Measurements from ENCODE around the gene TRRAP. TPM values are rescaled to one million over a fixed set of nuclear protein-coding genes. Genes with fewer than 3 reads are reported as not detected.

Gene TRRAP
- total RNA-seq, 4 donors from 2014 or later = 12.1 to 25.6 (median 16.7) TPM

- Histone ChIP-seq H3K4me3 (no peak overlapping the region), H3K27me3 (no peaks in the 10 kb centered on the region), H3K9me3 (no peaks in the 10 kb centered on the region), H3K4me1 (no peaks in the 10 kb centered on the region), H3K36me3 (peaks cover 31 to 100% (median 55%) of the 10 kb centered on the region in 3 donors), H3K27ac (no peak overlapping the region)
- no peak for TF ChIP-seq POLR2A (IDR thresholded peaks at IDR 0.05)
- TF ChIP-seq CTCF (IDR thresholded peaks at IDR 0.05) = no peak
- intact Hi-C loops (cut with DNase I) = no loop called here
- DNase-seq = no peak
- WGBS, 2 donors = 53 to 64% methylated on average over 2 of the region's 2 CpGs
Observed at GRCh38 chr7:98935811-98936210, 57.5 kb downstream of the TRRAP start.

GRCh38 chr7:98943336-98943735 lies 65.0 kb downstream of the TRRAP start:
- 86 to 92% methylated on average over 6 of the region's 6 CpGs for WGBS, 2 donors
- Histone ChIP-seq H3K4me1 (no peaks in the 10 kb centered on the region), H3K9me3 (no peaks in the 10 kb centered on the region), H3K27ac (no peak overlapping the region), H3K4me3 (no peak overlapping the region), H3K36me3 (peaks cover 16 to 100% (median 45%) of the 10 kb centered on the region in 3 donors), H3K27me3 (no peaks in the 10 kb centered on the region)
- no peak for DNase-seq
- TF ChIP-seq POLR2A (IDR thresholded peaks at IDR 0.05) = no peak
- TF ChIP-seq CTCF (IDR thresholded peaks at IDR 0.05) = no peak
- intact Hi-C loops (cut with DNase I) = no loop called here

GRCh38 chr7:98944386-98944785 lies 66.1 kb downstream of the TRRAP start:
- 83 to 85% methylated on average over 4 of the region's 4 CpGs for WGBS, 2 donors
- Histone ChIP-seq H3K27ac (no peak overlapping the region), H3K36me3 (peaks cover 26 to 100% (median 51%) of the 10 kb centered on the region in 3 donors), H3K27me3 (no peaks in the 10 kb centered on the region), H3K9me3 (no peaks in the 10 kb centered on the region), H3K4me3 (no peak overlapping the region), H3K4me1 (no peaks in the 10 kb centered on the region)
- intact Hi-C loops (cut with DNase I) = no loop called here
- TF ChIP-seq CTCF (IDR thresholded peaks at IDR 0.05) = no peak
- no peak for TF ChIP-seq POLR2A (IDR thresholded peaks at IDR 0.05)
- DNase-seq = no peak

- Histone ChIP-seq H3K4me3 (no peak overlapping the region), H3K27ac (no peak overlapping the region), H3K36me3 (peaks cover 41 to 100% (median 51%) of the 10 kb centered on the region in 3 donors), H3K27me3 (no peaks in the 10 kb centered on the region), H3K4me1 (no peaks in the 10 kb centered on the region), H3K9me3 (no peaks in the 10 kb centered on the region)
- WGBS, 2 donors = 82 to 87% methylated on average over 7 of the region's 7 CpGs
- DNase-seq = no peak
- intact Hi-C loops (cut with DNase I) = no loop called here
- TF ChIP-seq CTCF (IDR thresholded peaks at IDR 0.05) = no peak
- no peak for TF ChIP-seq POLR2A (IDR thresholded peaks at IDR 0.05)
Observed at GRCh38 chr7:98945852-98946251, 67.5 kb downstream of the TRRAP start.

GRCh38 chr7:98946389-98946788 lies 68.1 kb downstream of the TRRAP start:
- DNase-seq = no peak
- H3K36me3 ChIP-seq = peaks cover 46 to 100% (median 52%) of the 10 kb centered on the region in 3 donors

More at GRCh38 chr7:98946389-98946788, 68.1 kb downstream of the TRRAP start:
- intact Hi-C loops (cut with DNase I) = no loop called here
- no peak overlapping the region for H3K4me3 ChIP-seq
- H3K9me3 ChIP-seq = no peaks in the 10 kb centered on the region
- no peak overlapping the region for H3K27ac ChIP-seq
- 94 to 95% methylated on average over 7 to 8 of the region's 8 CpGs for WGBS, 2 donors
- no peak for TF ChIP-seq POLR2A (IDR thresholded peaks at IDR 0.05)
- TF ChIP-seq CTCF (IDR thresholded peaks at IDR 0.05) = no peak
- no peaks in the 10 kb centered on the region for H3K4me1 ChIP-seq
- H3K27me3 ChIP-seq = no peaks in the 10 kb centered on the region

Measured in esophagus squamous epithelium (tissue), 5 donors.